Measurements from ENCODE around the gene PSMA2.
A peak's percentile ranks its signal among the peaks of the same experiment; 100 is the strongest.

The PSMA2 gene

DNA sequence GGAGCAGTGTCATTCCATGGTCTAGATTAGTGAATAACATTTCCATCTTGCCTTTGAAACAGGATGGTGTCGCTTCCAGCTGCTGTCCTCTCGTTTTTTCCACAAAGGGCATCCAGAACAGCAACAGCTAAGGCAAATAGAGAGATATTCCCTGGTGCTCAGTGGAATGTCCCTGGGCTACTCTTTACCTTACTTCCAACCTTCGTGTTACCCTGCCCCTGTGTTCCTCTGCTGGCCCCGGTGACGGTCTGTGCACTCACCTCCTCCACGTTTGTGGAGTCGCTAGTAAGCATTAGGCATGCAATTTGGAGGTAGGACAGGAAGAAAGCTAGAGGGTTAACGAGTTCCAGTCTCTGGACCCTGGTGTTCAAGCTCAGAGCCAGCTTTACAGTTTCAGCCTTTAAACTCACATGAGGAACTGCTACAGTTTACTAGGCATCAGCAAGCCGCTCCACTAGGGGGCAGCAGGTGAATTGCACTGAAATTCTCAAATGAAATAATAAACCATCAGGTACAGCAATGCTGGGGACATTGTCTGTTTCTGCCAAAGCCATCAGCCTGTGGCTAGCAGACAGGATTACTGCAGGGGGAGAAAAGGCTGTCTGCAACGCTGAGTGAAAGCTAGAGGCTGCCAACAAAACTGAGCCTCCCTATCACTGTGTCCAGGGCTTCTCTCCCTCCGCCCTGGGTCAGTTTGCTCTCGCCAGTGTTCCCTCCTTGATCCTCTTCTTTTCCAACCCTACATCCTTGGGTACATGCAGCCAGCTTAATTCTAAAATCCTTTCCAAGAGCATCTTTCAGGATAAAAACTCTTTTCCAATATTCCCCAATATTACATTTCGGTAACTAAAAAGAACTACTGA, 9.2 kb upstream of the PSMA2 start:
- peak; percentile 80 for DNase-seq (ENCODE audit: low spot score)

DNA sequence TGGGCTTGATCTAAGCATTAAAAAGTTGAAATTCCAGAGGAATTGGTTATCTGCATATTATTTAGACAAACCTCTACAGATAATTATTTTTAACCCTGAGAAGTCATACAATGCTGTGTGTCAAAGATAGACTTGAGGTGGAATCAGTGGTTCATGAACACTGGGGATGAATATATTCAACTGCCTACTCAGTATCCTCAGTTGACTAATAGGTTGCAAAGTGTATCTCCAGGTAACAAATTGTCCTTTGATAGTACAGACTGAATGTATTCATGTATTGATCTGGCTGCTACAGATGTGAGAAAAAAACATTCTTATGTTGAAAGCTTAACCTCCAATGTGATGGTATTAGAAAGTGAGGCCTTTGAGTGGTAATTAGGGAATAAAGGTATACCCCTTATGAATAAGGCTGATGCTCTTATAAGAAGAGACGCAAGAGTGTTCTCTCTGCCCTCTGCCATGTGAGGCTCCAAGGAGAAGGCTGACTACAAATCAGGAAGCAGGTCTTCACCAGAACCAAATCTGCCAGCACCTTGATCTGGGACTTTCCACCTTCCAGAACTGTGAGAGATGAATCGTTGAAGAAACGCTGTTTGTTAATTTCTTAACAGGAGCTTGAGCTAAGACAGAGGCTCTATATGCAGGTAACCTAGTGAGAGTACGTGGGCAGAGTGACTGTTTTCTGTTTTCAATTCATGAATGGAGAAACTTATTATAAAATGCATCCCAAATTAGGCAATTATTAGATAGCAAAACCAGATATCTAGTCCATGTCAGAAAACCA, 7.7 kb upstream of the PSMA2 start:
- no peak for DNase-seq (ENCODE audit: low spot score)

DNA sequence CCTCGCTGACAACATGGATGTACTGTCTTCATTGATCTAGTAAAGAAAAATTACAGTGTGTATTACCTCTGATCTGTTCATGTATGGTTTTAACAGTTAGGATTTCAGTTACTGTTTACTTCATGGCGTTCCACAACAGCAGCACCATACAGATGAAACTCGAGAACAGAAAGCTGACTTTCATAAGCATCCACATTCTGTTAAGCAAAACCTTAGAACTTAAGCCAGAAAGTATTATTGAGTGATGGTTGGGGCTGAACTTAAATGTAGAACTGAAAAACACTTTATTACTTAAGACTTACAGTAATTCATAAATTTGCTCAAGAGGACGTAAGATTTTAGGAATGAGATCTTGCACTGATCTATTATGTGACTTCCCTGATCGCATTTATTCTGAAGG, 3.9 kb upstream of the PSMA2 start:
- no peak for DNase-seq (ENCODE audit: low spot score)

DNA sequence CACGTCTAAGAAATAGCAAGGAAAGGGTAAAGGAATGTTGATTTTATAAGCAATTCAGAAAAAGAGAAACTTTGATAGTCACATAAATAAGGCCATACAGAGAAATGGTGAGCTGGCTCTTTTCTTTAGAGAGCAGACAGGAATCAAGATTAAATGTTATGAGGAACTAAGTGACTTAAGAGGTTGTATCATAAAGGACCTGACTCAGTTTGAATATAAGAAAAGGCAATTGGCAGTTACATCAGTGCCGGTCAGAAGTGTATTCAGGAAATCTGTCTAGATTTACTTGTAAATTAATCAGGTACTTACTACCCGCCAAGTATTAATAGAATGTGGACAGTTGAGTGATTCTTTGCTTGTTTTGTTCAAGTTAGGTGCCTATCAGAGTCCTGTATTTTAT, 2.3 kb upstream of the PSMA2 start:
- no peak for DNase-seq (ENCODE audit: low spot score)

DNA sequence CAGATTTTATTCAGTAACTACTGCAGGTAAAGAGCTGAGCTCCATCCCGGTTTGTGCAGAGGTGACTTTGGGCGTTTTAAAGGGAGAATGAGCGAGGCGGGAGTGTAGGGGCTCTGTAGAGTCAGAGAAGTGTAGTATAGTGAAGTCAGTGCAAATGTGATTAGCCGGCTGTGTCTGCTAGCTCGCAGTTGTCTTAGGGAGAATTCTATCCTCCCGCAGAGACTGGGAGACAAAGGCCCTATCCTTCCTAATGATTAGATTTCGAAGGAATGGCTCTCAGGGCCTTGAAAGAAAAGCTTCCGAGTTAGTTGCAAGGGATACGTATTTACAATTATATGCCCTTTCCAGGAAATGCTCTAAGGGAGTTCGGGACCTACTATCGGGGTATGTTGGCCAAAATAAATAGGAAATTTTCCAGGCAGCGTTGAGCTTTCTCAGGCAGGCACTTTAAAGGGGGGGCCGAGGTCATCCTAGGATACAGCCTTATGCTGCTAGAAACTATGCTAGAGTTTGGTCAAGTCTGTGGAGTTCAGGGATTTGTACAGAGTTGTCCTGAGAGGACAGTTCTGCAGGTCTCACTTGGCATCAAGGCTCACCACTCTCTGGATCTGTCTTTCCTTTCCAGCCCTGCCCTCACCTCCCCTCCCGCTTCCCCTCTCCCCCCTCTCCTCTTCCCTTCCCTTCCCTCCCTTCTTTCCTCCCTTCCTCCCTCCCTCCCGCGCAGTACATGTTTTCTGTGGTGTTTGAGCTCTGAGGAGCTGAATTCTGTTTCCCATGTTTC, 1.0 kb upstream of the PSMA2 start:
- DNase-seq (ENCODE audit: low spot score), result no peak

DNA sequence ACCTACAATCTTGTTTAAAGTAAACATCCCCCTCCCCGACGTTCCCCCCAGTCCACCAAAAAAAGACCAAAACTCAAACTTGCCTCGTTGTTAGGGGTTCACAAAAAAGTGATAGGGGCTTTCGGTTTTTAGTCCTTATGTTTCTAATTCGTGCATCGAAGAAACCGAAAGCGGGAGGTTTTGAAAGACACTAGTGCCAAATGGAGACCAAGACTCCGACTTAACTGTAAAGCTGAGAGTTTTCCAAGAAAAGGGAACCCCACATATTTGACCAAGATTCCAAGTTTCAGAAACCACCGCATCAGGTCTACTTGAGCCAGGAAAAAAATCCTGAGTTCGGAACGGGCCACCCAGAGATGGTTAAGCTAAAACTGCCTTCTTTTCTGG, 534 bp downstream of the PSMA2 start:
- DNase-seq (ENCODE audit: low spot score), result no peak

DNA sequence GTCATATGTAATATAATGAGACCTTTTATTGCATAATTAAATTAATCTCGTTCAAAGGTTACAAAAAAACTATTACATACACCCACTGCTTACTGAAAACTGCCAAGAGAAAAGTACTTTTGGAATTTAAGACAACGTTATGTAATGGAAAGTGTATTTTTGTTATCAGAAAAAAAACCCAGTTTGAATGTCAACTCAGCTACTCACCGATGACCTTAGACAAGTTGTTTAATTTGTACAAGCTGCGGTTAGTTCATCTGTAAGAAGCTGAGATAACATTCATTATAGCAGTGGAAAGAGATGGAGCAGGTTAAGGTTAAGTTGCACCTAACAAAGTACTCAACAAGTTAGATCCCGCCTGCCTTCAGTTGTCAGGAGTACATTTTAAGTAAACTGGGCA, 1.1 kb downstream of the PSMA2 start:
- DNase-seq (ENCODE audit: low spot score), result no peak

DNA sequence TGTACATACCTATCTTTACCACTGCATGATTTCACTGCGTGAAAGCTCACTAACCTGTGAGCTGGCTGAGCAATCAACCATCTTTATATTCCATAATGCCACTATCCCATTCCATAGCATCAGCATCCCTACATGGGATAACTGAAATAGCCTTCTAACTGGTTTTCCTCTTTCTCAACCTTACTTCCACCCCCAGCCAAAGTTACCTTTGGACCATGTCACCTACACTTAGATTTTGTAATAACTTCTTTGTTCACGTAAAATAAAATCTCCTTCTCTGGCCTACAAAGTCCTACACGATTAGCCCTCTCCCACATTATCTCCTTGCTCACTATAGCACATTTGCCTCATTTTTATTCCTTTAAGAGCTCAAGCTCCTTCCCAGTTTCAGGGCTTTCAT, 2.5 kb downstream of the PSMA2 start:
- no peak for DNase-seq (ENCODE audit: low spot score)

DNA sequence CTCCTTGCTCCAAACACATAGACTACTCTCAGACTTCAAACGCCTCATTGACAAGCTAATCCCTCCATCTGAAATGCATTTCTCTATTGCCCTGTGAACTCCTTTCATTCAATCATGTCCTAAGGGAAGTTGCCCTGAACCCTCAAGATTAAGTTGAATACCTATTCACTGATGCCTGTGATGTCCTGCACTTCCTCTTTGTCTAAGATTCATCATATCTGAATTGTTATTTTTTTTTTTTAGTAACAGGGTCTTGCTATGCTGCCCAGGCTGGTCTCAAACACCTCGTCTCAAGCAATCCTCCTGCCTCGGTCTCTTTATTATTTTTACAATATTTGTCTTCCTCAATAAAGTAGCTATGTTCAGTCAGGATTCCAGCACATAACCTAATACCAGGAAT, 3.2 kb downstream of the PSMA2 start:
- no peak for DNase-seq (ENCODE audit: low spot score)

DNA sequence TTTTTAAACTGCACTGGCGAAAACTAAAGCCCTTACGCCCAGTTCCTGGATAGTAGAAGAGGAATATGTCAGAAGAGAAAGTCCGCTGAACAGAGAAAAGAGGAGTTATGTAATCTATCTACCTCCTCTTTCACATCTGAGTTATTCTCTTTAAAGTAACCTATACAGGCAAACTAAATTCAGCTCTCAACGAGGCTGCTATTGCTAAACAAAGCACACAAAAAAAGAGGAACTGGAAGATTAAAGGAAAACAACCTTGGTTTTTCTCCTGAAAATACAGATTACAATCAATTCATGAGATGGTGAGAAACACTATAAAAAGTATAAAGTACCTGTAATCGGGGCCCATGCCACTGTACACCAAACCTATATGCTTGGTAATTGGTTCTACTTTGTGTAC, 5.8 kb downstream of the PSMA2 start:
- no peak for DNase-seq (ENCODE audit: low spot score)

DNA sequence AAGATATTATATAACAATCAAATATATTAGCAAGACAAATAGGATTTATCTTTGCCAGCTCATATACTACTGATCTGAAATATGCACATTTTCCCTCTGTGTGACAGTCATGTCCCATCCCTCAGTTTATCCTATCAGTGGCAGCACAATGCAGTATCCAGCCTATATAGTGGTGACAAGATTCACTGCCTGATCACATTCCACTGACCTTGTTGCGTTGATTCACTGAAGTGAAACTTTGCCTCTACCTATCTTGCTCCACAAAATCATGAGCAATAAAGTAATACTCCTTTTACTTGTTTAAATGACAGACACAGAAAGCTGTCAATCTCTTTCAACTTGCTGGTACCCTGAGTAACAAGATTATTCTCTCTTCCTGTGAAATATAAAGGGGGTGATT, 6.3 kb downstream of the PSMA2 start:
- DNase-seq (ENCODE audit: low spot score), result no peak

DNA sequence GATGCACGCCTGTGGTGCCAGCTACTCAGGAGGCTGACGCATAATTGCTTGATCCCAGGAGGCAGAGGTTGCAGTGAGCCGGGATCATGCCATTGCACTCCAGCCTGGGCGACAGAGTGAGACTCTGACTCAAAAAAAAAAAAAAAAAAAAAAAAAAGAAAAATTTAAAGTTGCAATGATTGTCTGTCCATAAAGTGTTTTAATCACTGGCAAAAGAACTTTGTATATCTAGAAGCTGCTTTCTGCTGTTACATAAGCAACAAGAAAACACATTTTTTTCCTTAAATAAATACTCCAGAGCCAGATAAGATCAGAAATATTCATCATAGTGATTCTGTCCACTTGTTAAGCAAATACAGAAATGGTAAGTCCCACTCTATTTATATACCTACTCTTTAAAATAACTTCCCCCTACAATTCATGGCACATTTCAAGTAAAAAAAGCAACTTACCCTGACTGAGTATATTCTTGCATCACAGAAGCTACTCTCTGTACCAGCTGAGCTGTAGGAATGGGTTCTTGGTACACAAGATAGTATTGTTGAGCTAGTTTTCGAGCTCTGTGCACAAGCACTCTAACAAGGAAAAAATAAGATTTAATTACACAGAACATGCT, 7.6 kb downstream of the PSMA2 start:
- DNase-seq (ENCODE audit: low spot score), result no peak

DNA sequence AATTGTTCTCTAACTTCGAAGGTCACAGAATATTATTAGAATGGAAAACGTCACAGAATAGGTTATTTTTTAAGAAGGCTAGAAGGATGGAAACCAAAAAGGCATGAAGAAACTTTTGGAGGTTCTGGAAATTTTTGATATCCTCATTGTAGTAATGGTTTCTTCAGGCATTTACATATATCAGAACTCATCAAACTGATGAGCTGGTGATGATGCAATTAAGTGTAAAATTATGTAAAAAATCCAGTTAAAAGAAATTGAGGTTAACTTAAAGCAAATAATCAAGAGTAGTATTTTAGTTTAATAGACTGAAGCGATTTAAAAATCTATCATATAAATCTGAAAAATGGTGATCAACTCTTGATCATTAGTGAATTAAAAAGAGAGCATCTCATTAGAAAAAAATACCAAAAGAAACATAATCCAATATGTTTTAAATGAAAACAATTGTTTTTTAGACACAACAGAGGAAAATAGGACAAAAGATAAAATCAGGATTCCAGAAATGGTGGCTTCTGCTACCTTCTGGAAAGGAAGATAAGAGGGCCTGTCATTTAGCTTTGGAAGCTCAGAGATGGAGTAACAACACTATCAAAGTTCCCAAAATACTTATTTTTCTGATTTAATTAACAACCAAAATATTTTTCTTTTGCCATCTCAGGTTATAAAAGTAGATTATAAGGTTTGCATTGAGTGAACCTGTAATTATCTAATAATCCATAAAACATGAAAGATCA, 9.8 kb downstream of the PSMA2 start:
- no peak for DNase-seq (ENCODE audit: low spot score)

DNA sequence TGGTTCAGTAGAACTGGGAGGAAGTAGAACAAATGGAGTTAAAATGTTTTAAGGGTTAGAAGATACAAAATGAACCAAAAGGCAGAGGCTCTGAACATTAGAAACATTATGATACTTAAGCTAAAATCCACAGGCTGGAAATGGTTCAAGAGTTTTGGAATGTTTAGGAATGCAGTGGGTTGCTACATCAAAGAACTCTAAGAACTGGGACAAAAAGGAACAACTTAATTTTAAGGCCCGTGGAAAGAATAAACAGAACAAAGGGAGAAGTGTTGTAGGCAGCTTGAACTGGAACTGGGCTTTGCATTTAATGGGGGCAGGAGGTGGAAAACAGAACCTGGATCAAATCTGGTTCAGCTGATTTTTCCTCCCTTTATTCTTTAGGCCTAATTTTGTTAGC, 16.6 kb downstream of the PSMA2 start:
- no peak for DNase-seq (ENCODE audit: low spot score)

DNA sequence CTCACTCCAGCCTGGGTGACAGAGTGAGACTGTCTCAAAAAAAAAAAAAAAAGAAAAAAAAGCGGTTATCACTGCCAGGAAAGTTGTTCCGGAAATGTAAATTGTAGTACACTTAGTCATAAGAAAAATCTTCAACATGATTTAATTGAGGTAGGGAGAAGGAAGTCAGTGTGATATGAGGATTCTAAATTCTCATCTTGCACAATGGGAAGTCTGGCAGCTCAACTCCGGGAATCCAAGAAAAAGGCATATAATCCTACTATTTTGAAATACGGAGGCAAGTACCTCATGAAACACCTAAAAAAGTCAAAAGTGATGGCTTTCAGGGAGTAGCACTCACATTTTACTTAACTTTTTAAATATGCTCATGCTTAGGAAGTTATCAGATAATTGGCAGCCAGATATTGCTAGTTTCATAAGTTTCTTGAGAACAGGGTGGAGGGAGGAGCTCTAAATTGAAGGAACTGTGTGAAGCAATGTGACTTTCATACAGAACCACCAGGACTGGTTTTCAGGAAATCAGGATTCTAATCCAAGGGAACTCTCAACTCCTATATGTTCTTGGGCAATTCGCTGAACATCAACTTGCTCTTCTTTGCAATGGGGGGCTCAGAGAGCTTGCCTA, 17.4 kb downstream of the PSMA2 start:
- DNase-seq (ENCODE audit: low spot score), result no peak

DNA sequence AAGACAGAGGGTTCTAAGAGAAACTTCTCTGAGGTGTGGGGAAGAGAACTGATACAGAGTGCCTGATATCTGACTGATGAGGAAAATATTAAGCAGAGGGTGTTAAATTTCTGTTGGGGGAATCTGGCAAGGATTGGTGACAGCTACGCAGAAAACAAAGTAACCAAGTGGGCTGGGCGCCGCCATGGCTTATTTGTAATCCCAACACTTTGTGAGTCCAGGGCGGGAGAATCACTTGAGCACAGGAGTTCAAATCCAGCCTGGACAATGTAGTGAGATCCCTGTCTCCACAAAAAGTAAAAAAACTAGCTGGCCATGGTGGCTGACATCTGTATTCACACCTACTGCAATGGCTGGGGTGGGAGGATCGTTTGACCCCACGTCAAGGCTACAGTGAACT, 18.0 kb downstream of the PSMA2 start:
- DNase-seq (ENCODE audit: low spot score), result no peak

DNA sequence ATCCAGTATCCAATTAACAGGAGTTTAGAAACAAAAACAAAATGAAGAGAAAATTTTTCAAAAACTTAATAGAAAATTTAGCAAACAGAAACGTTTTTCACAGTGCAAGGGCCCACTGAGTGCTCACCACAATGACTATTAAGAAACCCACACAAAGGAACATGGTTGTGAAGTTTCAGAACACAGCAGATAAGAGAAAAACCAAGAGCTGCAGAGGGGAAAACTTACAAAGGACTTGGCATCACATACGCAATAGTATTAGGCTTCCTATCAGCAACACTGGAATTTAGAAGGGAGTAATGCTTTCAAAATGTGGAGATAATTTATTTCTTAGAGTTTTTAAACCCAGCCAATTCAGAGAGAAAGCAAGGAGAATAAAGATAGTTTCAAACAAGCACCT, 18.4 kb downstream of the PSMA2 start:
- no peak for DNase-seq (ENCODE audit: low spot score)

DNA sequence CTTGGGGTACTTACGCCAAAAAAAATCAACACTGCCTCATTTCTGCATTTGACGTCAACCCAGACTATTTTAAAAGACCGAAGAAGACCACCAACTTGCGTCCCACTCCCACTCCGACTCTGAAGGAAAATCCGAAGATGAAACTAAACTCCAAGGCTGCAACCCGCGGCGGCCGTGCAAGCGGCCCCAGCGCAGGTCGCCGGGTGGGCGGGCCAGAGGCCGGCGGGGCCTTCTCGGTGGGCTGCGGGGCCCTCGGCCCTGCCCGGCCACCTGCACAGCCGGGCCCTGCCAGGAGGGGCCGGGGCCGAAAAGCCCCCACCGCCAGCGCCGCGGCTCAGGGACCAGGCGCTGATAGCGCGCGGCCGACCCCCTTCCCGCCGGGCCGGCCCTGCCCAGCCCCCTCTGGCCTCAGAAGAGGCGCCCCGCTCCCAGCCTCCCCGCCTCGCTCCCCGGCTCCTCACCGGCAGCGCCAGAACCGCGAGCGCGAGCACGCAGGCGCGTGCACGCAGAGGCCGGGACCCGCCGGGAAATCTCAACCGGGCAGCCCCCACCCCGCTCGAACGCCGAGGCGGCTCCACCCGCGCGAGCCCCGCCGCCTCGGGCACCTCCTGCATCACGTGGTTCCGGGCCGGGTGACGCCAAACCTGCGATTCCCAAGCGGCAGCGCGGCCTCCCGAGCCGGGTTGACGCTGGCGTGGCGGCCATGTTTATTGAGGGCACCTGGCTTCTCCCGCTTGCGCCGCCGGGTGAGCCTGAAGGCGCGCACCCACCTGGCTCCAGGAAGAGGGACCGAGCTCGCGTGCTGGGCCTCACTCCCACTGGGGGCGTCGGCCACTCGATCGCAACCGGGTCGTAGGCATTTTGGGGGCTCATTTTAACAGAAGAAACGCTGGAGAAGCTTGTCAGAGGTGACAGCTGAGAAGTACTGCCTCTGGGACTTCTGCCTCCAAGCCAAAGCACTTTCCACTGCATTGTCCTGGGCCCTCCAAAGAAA, 20.2 kb downstream of the PSMA2 start, which contains the start of gene C7orf25:
TSS of gene C7orf25 (minus strand) at position 617 of the 994 bp plus-strand sequence. CDS start 1,170 bp downstream, outside the sequence.
- peak; percentile 97 for DNase-seq (ENCODE audit: low spot score)

DNA sequence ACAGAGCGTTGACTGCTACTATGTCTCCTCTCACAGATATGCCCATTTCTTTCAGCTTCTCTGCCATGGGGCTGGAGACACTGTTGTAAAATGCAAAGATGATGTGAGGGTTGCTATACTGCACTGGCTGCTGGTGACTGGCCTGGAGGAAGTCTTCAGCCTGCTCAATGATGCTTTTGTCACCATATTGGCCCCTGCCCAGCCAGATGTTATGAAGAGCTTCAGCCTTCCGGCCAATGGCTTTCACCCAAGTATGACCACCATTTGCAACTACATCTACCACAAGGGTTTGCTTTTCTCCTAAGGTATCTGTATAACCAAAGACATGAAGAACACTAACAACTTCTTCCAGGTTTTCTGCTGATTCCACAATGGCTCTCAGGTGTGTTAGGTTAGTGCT, 21.7 kb downstream of the PSMA2 start:
- no peak for DNase-seq (ENCODE audit: low spot score)

DNA sequence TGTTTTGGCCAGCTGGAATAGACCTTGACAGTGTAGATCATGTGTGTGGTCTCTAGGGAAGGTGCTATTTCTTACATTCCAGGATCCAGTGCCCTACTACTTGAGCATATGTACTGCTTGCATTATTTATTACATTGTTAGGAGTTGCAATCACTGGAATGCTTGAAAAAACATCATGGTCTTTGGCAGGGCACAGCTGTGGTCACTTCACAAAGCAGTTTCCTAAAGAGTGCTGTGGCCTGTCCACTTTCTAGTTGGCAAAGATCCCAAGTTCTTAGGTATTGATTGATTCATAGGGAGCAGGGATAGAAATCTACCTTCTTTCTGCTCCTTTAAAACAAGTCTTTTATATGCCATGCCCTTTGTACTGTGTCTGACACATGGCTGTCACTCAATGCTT, 24.7 kb downstream of the PSMA2 start:
- no peak for DNase-seq (ENCODE audit: low spot score)

All from left forelimb (tissue), 1 donor.